ENCODE results near the gene MARVELD1.

DNA sequence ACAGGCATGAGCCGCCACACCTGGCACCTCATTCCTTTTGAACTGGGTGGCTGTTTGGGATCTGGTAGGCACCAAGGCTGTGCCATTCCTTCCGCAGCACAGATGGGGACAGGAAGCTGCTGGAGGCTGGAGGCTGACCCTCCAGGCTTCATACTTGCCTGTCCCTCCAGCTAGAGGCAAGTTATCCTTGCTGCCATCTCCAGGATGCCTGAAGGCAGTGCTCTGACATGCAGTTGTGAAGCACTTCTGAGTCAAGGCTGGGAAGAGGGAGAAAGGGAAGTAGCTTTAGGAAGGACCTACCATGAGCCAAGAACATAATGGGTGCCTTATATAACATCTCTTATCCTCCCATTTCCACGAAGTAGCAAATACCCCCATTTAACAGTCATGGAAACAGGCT is 9.5 kb downstream of the MARVELD1 start:
- no peak for TF ChIP-seq EZH2 (IDR thresholded peaks at IDR 0.05; ENCODE audit: borderline replicate concordance)
- TF ChIP-seq, protein P1, sequence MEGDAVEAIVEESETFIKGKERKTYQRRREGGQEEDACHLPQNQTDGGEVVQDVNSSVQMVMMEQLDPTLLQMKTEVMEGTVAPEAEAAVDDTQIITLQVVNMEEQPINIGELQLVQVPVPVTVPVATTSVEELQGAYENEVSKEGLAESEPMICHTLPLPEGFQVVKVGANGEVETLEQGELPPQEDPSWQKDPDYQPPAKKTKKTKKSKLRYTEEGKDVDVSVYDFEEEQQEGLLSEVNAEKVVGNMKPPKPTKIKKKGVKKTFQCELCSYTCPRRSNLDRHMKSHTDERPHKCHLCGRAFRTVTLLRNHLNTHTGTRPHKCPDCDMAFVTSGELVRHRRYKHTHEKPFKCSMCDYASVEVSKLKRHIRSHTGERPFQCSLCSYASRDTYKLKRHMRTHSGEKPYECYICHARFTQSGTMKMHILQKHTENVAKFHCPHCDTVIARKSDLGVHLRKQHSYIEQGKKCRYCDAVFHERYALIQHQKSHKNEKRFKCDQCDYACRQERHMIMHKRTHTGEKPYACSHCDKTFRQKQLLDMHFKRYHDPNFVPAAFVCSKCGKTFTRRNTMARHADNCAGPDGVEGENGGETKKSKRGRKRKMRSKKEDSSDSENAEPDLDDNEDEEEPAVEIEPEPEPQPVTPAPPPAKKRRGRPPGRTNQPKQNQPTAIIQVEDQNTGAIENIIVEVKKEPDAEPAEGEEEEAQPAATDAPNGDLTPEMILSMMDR (IDR thresholded peaks at IDR 0.05; ENCODE audit: poor library complexity) = no peak

Measured in hepatocyte (in vitro differentiated cells).